GM12874 (cell line): ENCODE data around the gene THBS3.

Experiments
- CTCF ChIP-seq: IDR thresholded peaks from 2 replicates; pipeline ENCODE4 v1.5.1; 2011; ENCODE audit warnings: low read depth, mild to moderate bottlenecking, control low read depth, low read length, moderate library complexity; ENCODE audit not compliant: insufficient read depth

THBS3 gene

GRCh38 chr1:155226188-155226909 lies 18.7 kb upstream of the THBS3 start:
- peak; percentile 72 for TF ChIP-seq CTCF

GRCh38 chr1:155223047-155223446 lies 15.3 kb upstream of the THBS3 start:
- no peak for TF ChIP-seq CTCF

- no peak for TF ChIP-seq CTCF
These were observed 11.9 kb upstream of the THBS3 start for GRCh38 chr1:155219592-155220031.

- TF ChIP-seq CTCF: no peak
These were observed 11.3 kb upstream of the THBS3 start for GRCh38 chr1:155218854-155219591.

- TF ChIP-seq CTCF: no peak
These were observed 2.8 kb upstream of the THBS3 start for GRCh38 chr1:155210314-155211104.

GRCh38 chr1:155209312-155209721 lies 1.6 kb upstream of the THBS3 start:
- TF ChIP-seq CTCF: no peak

- no peak for TF ChIP-seq CTCF
These were observed 1.0 kb upstream of the THBS3 start, which contains the start of gene MTX1 for GRCh38 chr1:155208541-155209311. MTX1 (plus strand) TSS chr1:155208695; CDS start chr1:155208805, 110 bp downstream.
